Liver (tissue), 9 donors: ENCODE results near the gene PPP2R3A. TPM values are rescaled to one million over a fixed set of nuclear protein-coding genes. Genes with fewer than 3 reads are reported as not detected.

Source experiments
- DNase-seq: peaks from one replicate; pipeline ENCODE4 v3.0.0-alpha.2; 2017; ENCODE audit warnings: low spot score
- H3K27ac ChIP-seq, 2 donors: one replicate each; pipeline ENCODE4 v1.7.0; 2013; ENCODE audit warnings: inconsistent platforms in 2 of 2, low read length in 2 of 2, control low read depth in 1 of 2, low read depth in 1 of 2, mild to moderate bottlenecking in 1 of 2
- H3K27me3 ChIP-seq, 4 donors: one replicate each; pipeline versions ENCODE4 v1.6.1 to v1.7.0; 2013; ENCODE audit warnings: low read length in 3 of 4, inconsistent platforms in 1 of 4, mild to moderate bottlenecking in 1 of 4, moderate library complexity in 1 of 4; ENCODE audit not compliant: control insufficient read depth in 4 of 4, insufficient read depth in 4 of 4
- H3K36me3 ChIP-seq, 4 donors: one replicate each; pipeline versions ENCODE4 v1.6.1 to v1.7.0; 2013; ENCODE audit warnings: low read length in 3 of 4, mild to moderate bottlenecking in 3 of 4, low read depth in 1 of 4, moderate library complexity in 1 of 4; ENCODE audit not compliant: control insufficient read depth in 4 of 4, insufficient read depth in 3 of 4
- H3K4me1 ChIP-seq, 4 donors: one replicate each; pipeline versions ENCODE4 v1.6.1 to v1.7.0; 2013; ENCODE audit warnings: low read length in 3 of 4, mild to moderate bottlenecking in 3 of 4, moderate library complexity in 1 of 4; ENCODE audit not compliant: control insufficient read depth in 4 of 4, insufficient read depth in 4 of 4
- H3K4me3 ChIP-seq, 3 donors: one replicate each; pipeline versions ENCODE4 v1.6.1 to v1.7.0; 2013; ENCODE audit warnings: low read length in 3 of 3, control low read depth in 1 of 3, low read depth in 1 of 3, mild to moderate bottlenecking in 1 of 3
- H3K9ac ChIP-seq, 2 donors: one replicate each; pipeline ENCODE4 v1.7.0; 2013; ENCODE audit warnings: low read length in 2 of 2, mild to moderate bottlenecking in 2 of 2, moderate library complexity in 2 of 2, control low read depth in 1 of 2, low read depth in 1 of 2
- H3K9me3 ChIP-seq, 4 donors: one replicate each; pipeline versions ENCODE4 v1.6.1 to v1.7.0; 2013; ENCODE audit warnings: low read length in 3 of 4; ENCODE audit not compliant: control insufficient read depth in 4 of 4
- ATF3 ChIP-seq: IDR thresholded peaks from 2 replicates; pipeline ENCODE4 v1.6.1; 2016; ENCODE audit warnings: antibody characterized with exemption
- CTCF ChIP-seq: fragments of 150-350 bp; IDR thresholded peaks from 2 replicates; pipeline ENCODE4 v1.5.1; 2017; ENCODE audit warnings: improper control_type of control experiment, low read depth, low read length; ENCODE audit not compliant: missing input control
- EGR1 ChIP-seq, 2 donors: IDR thresholded peaks; 2 replicates each; pipeline ENCODE4 v1.6.1; 2016 to 2018; ENCODE audit warnings: antibody characterized with exemption in 2 of 2, low read depth in 2 of 2
- FOXA1 ChIP-seq: IDR thresholded peaks from 2 replicates; pipeline ENCODE4 v1.6.1; 2016; ENCODE audit warnings: antibody characterized with exemption
- FOXA2 ChIP-seq: IDR thresholded peaks from 2 replicates; pipeline ENCODE4 v1.6.1; 2016; ENCODE audit warnings: antibody characterized with exemption
- GABPA ChIP-seq, 2 donors: IDR thresholded peaks in 1 of 2; conservative IDR thresholded peaks in 1 of 2; 2 replicates each; pipeline ENCODE4 v1.6.1; 2016; ENCODE audit warnings: antibody characterized with exemption in 2 of 2, mild to moderate bottlenecking in 1 of 2, moderate library complexity in 1 of 2
- HNF4A ChIP-seq, 2 donors: conservative IDR thresholded peaks; 2 replicates each; pipeline ENCODE4 v1.6.1; 2016; ENCODE audit warnings: antibody characterized with exemption in 2 of 2, mild to moderate bottlenecking in 2 of 2
- HNF4G ChIP-seq: IDR thresholded peaks from 2 replicates; pipeline ENCODE4 v1.6.1; 2016; ENCODE audit warnings: antibody characterized with exemption
- MAX ChIP-seq: IDR thresholded peaks from 2 replicates; pipeline ENCODE4 v1.6.1; 2016; ENCODE audit warnings: antibody characterized with exemption
- NR2F2 ChIP-seq: IDR thresholded peaks from 2 replicates; pipeline ENCODE4 v1.6.1; 2016; ENCODE audit warnings: antibody characterized with exemption
- RAD21 ChIP-seq, 2 donors: IDR thresholded peaks; 2 replicates each; pipeline ENCODE4 v1.6.1; 2016; ENCODE audit warnings: antibody characterized with exemption in 2 of 2, mild to moderate bottlenecking in 2 of 2
- REST ChIP-seq: IDR thresholded peaks from 2 replicates; pipeline ENCODE4 v1.6.1; 2016; ENCODE audit warnings: antibody characterized with exemption, mild to moderate bottlenecking
- RXRA ChIP-seq, 2 donors: IDR thresholded peaks; 2 replicates each; pipeline ENCODE4 v1.6.1; 2017 to 2018; ENCODE audit warnings: antibody characterized with exemption in 2 of 2, mild to moderate bottlenecking in 1 of 2
- SP1 ChIP-seq: IDR thresholded peaks from 2 replicates; pipeline ENCODE4 v1.6.1; 2018; ENCODE audit warnings: antibody characterized with exemption, mild to moderate bottlenecking
- TAF1 ChIP-seq: conservative IDR thresholded peaks from 2 replicates; pipeline ENCODE4 v1.6.1; 2016; ENCODE audit warnings: antibody characterized with exemption, mild to moderate bottlenecking
- YY1 ChIP-seq: IDR thresholded peaks from 2 replicates; pipeline ENCODE4 v1.6.1; 2016; ENCODE audit warnings: antibody characterized with exemption, mild to moderate bottlenecking
- ZBTB33 ChIP-seq: IDR thresholded peaks from 2 replicates; pipeline ENCODE4 v1.6.1; 2016; ENCODE audit warnings: antibody characterized with exemption
- WGBS: extraction: QIAGEN DNeasy Blood & Tissue Kit; methylation state at CpG from one replicate; pipeline ENCODE4 v1.1.7; 2013; 5-methylcytosine and 5-hydroxymethylcytosine counted together
- polyA plus RNA-seq, 2 donors: library from polyadenylated mRNA; stranded (reverse) in 1 of 2; unstranded in 1 of 2; fragments of 200-250 nt in 1 of 2; fragments of >200 nt in 1 of 2; fragmentation: Nextera tagmentation in 1 of 2; extraction: Ambion mirVana in 1 of 2; gene quantifications; one replicate each; pipeline versions ENCODE4 v1.2.1 to v1.2.3, GENCODE V29; 2013 to 2015
- total RNA-seq, 2 donors: library from RNA; depleted of rRNA; stranded (reverse); fragments of >200 nt; gene quantifications; one replicate each; pipeline ENCODE4 v1.2.3, GENCODE V29; 2014
- donor health status: healthy.
- donor health status: healthy.
- donor health status: healthy.
- donor health status: healthy.
- donor health status: healthy.

The PPP2R3A gene
- total and polyA plus RNA-seq, 4 donors, result 0.54 to 3.3 (median 1.6) TPM

GRCh38 chr3:136192831-136193230 is 227.3 kb downstream of the PPP2R3A start:
- DNase-seq, result no peak
- peaks cover 8 to 44% (median 24%) of the 10 kb centered on the region in 4 donors for H3K4me1 ChIP-seq
- H3K4me3 ChIP-seq, result peak overlapping the region; percentile 24 to 92 (median 86)
- H3K36me3 ChIP-seq, result no peaks in the 10 kb centered on the region
- H3K27me3 ChIP-seq, result no peaks in the 10 kb centered on the region
- peak overlapping the region; percentile 52 to 95 for H3K9ac ChIP-seq
- no peaks in the 10 kb centered on the region for H3K9me3 ChIP-seq
- H3K27ac ChIP-seq, result peak overlapping the region in 1 of 2 donors; percentile 9
- under 1% methylated on average over 2 of the region's 2 CpGs for WGBS
- no peak for TF ChIP-seq ATF3
- no peak for TF ChIP-seq FOXA1
- TF ChIP-seq YY1, result no peak
- no peak for TF ChIP-seq EGR1 (IDR thresholded peaks at IDR 0.05; ENCODE audit: low read depth in 2 of 2)

- no peak for TF ChIP-seq SP1
- TF ChIP-seq TAF1, result no peak
- TF ChIP-seq FOXA2, result no peak
- no peak for TF ChIP-seq RAD21 (IDR thresholded peaks at IDR 0.05)
- TF ChIP-seq GABPA (IDR thresholded peaks at IDR 0.05 in 1 of 2, conservative IDR thresholded peaks at IDR 0.05 in 1 of 2), result no peak
- TF ChIP-seq RXRA (IDR thresholded peaks at IDR 0.05), result no peak
- no peak for TF ChIP-seq EGR1 (IDR thresholded peaks at IDR 0.05; ENCODE audit: low read depth in 2 of 2)
- no peak for TF ChIP-seq CTCF
- TF ChIP-seq HNF4A (conservative IDR thresholded peaks at IDR 0.05), result no peak
- no peak for TF ChIP-seq ZBTB33
- no peak for TF ChIP-seq NR2F2
- no peak for TF ChIP-seq MAX
- TF ChIP-seq REST, result no peak
- no peak for TF ChIP-seq HNF4G
- TF ChIP-seq FOXA1, result no peak
- Histone ChIP-seq H3K9ac (peak overlapping the region; percentile 70 to 95), H3K36me3 (no peaks in the 10 kb centered on the region), H3K4me1 (peaks cover 8 to 43% (median 23%) of the 10 kb centered on the region in 4 donors), H3K27me3 (no peaks in the 10 kb centered on the region), H3K27ac (peak overlapping the region; percentile 48 to 100), H3K9me3 (no peaks in the 10 kb centered on the region), H3K4me3 (peak overlapping the region; percentile 58 to 92 (median 86))
- 1% methylated on average over 6 of the region's 6 CpGs for WGBS
- no peak for DNase-seq
These were observed 227.9 kb downstream of the PPP2R3A start for GRCh38 chr3:136193278-136194054.
